Rectal smooth muscle tissue (tissue), 1 donor: Measurements from ENCODE around the gene CNNM2.
A peak's percentile ranks its signal among the peaks of the same experiment; 100 is the strongest.
"Not testable (repeated sequence)": the region's sequence is repeated elsewhere in the genome, so short reads cannot be mapped to it uniquely, and the experiment has no call there.

Source experiments
- H3K27ac ChIP-seq: one replicate; pipeline ENCODE4 v1.7.0; 2013; ENCODE audit warnings: low read depth, low read length, inconsistent platforms
- H3K27me3 ChIP-seq: one replicate; pipeline ENCODE4 v1.7.0; 2013; ENCODE audit warnings: low read length; ENCODE audit not compliant: control insufficient read depth, insufficient read depth
- H3K36me3 ChIP-seq: one replicate; pipeline ENCODE4 v1.7.0; 2013; ENCODE audit warnings: low read length; ENCODE audit not compliant: control insufficient read depth, insufficient read depth
- H3K4me1 ChIP-seq: one replicate; pipeline ENCODE4 v1.7.0; 2013; ENCODE audit warnings: low read length; ENCODE audit not compliant: control insufficient read depth, insufficient read depth
- H3K4me3 ChIP-seq: one replicate; pipeline ENCODE4 v1.7.0; 2013; ENCODE audit warnings: low read length
- H3K9ac ChIP-seq: one replicate; pipeline ENCODE4 v1.7.0; 2013; ENCODE audit warnings: low read length

Gene CNNM2

GRCh38 chr10:103111918-103112877 is 194.1 kb downstream of the CNNM2 start:
- Histone ChIP-seq H3K9ac (no peak overlapping the region), H3K27me3 (no peaks in the 10 kb centered on the region), H3K27ac (peak overlapping the region; percentile 59), H3K4me3 (no peak overlapping the region), H3K4me1 (peaks cover 10% of the 10 kb centered on the region), H3K36me3 (no peaks in the 10 kb centered on the region)

- Histone ChIP-seq H3K27me3 (no peaks in the 10 kb centered on the region), H3K4me3 (no peak overlapping the region), H3K36me3 (no peaks in the 10 kb centered on the region), H3K4me1 (peaks cover 10% of the 10 kb centered on the region), H3K9ac (no peak overlapping the region), H3K27ac (no peak overlapping the region)
Measured at GRCh38 chr10:103114876-103115275, 196.8 kb downstream of the CNNM2 start.

- Histone ChIP-seq H3K4me1 (no peaks in the 10 kb centered on the region), H3K9ac (no peak overlapping the region), H3K4me3 (no peak overlapping the region), H3K36me3 (no peaks in the 10 kb centered on the region), H3K27ac (no peak overlapping the region), H3K27me3 (no peaks in the 10 kb centered on the region)
Measured at GRCh38 chr10:103117247-103117646, 199.2 kb downstream of the CNNM2 start.

- Histone ChIP-seq H3K4me1 (no peaks in the 10 kb centered on the region), H3K36me3 (no peaks in the 10 kb centered on the region), H3K9ac (no peak overlapping the region), H3K4me3 (no peak overlapping the region), H3K27me3 (no peaks in the 10 kb centered on the region), H3K27ac (no peak overlapping the region)
Measured at GRCh38 chr10:103120546-103120945, 202.5 kb downstream of the CNNM2 start.

GRCh38 chr10:103120977-103121735 is 203.1 kb downstream of the CNNM2 start:
- Histone ChIP-seq H3K27me3 (no peaks in the 10 kb centered on the region), H3K4me3 (no peak overlapping the region), H3K27ac (no peak overlapping the region), H3K4me1 (no peaks in the 10 kb centered on the region), H3K36me3 (no peaks in the 10 kb centered on the region), H3K9ac (no peak overlapping the region)

GRCh38 chr10:103123282-103124024 is 205.4 kb downstream of the CNNM2 start:
- Histone ChIP-seq H3K4me1 (no peaks in the 10 kb centered on the region), H3K27me3 (no peaks in the 10 kb centered on the region), H3K4me3 (no peak overlapping the region), H3K36me3 (no peaks in the 10 kb centered on the region), H3K9ac (no peak overlapping the region), H3K27ac (no peak overlapping the region)

- H3K9ac ChIP-seq, result no peak overlapping the region
- no peak overlapping the region for H3K4me3 ChIP-seq
- H3K36me3 ChIP-seq, result no peaks in the 10 kb centered on the region
- H3K4me1 ChIP-seq, result no peaks in the 10 kb centered on the region
- no peaks in the 10 kb centered on the region for H3K27me3 ChIP-seq
- H3K27ac ChIP-seq, result no peak overlapping the region
Measured at GRCh38 chr10:103124420-103125096, 206.5 kb downstream of the CNNM2 start.

- H3K4me1 ChIP-seq, result no peaks in the 10 kb centered on the region
- H3K27ac ChIP-seq, result no peak overlapping the region
- no peak overlapping the region for H3K9ac ChIP-seq
- H3K36me3 ChIP-seq, result no peaks in the 10 kb centered on the region
- H3K27me3 ChIP-seq, result no peaks in the 10 kb centered on the region
- H3K4me3 ChIP-seq, result no peak overlapping the region
Measured at GRCh38 chr10:103125323-103126267, 207.5 kb downstream of the CNNM2 start.

- H3K27ac ChIP-seq, result no peak overlapping the region
- no peaks in the 10 kb centered on the region for H3K27me3 ChIP-seq
- no peaks in the 10 kb centered on the region for H3K4me1 ChIP-seq
- H3K36me3 ChIP-seq, result no peaks in the 10 kb centered on the region
- H3K4me3 ChIP-seq, result no peak overlapping the region
- H3K9ac ChIP-seq, result no peak overlapping the region
Measured at GRCh38 chr10:103127241-103127640, 209.1 kb downstream of the CNNM2 start.

GRCh38 chr10:103130180-103130579 is 212.1 kb downstream of the CNNM2 start:
- H3K27ac ChIP-seq, H3K4me1 ChIP-seq, H3K4me3 ChIP-seq, H3K27me3 ChIP-seq, H3K9ac ChIP-seq, H3K36me3 ChIP-seq: not testable (repeated sequence)

GRCh38 chr10:103130910-103131309 is 212.8 kb downstream of the CNNM2 start:
- Histone ChIP-seq H3K9ac (no peak overlapping the region), H3K4me1 (no peaks in the 10 kb centered on the region), H3K4me3 (no peak overlapping the region), H3K36me3 (no peaks in the 10 kb centered on the region), H3K27me3 (no peaks in the 10 kb centered on the region), H3K27ac (no peak overlapping the region)
